PC-9 (cell line): ENCODE results near the gene ZNF428. TPM values are rescaled to one million over a fixed set of nuclear protein-coding genes. Genes with fewer than 3 reads are reported as not detected.

ENCODE experiments used
- BruUV-seq: library from RNA; stranded (reverse); fragments of 400-500 nt; replicated peaks from 2 replicates; lab custom pipeline; 2021; lab: Mats Ljungman, UMichigan
- CTCF ChIA-PET: fragments of 300-600 bp; sonication (Branson Sonifier 250); formaldehyde crosslinking; loops from one replicate; lab custom pipeline; 2022; ENCODE audit warnings: antibody characterized with exemption; lab: Charles Lee
- POLR2A ChIA-PET: fragments of 300-600 bp; sonication (Branson Sonifier 250); formaldehyde crosslinking; loops from one replicate; lab custom pipeline; 2022; ENCODE audit warnings: antibody characterized with exemption; ENCODE audit not compliant: unreplicated experiment; lab: Charles Lee
- DNase-seq, 2 experiments: peaks; one replicate each; pipeline versions ENCODE4 v3.0.0 to v3.0.0-alpha.2; 2015 to 2022; ENCODE audit warnings: mixed read lengths in 1 of 2
- H2AFZ ChIP-seq: fragments of 200-600 bp; sonication (generic); 2 replicates; pipeline ENCODE4 v1.8.1; 2017; ENCODE audit warnings: antibody characterized with exemption
- H3F3A ChIP-seq: fragments of 200-600 bp; sonication (generic); 2 replicates; pipeline ENCODE4 v1.8.1; 2017; ENCODE audit warnings: antibody characterized with exemption, mild to moderate bottlenecking, low read depth; ENCODE audit not compliant: insufficient read depth
- H3K27ac ChIP-seq: fragments of 200-600 bp; sonication (generic); 2 replicates; pipeline ENCODE4 v1.6.1; 2016; ENCODE audit warnings: mixed run types
- H3K27me3 ChIP-seq: fragments of 200-600 bp; sonication (generic); 2 replicates; pipeline ENCODE4 v1.6.1; 2016; ENCODE audit warnings: low read depth, mixed run types; ENCODE audit not compliant: insufficient read depth
- H3K36me3 ChIP-seq: fragments of 200-600 bp; sonication (generic); 2 replicates; pipeline ENCODE4 v1.6.1; 2016; ENCODE audit warnings: low read depth, mixed run types
- H3K4me1 ChIP-seq: fragments of 200-600 bp; sonication (generic); replicated peaks from 2 replicates; pipeline ENCODE4 v1.6.1; 2016; ENCODE audit warnings: mixed run types; ENCODE audit not compliant: insufficient read depth
- H3K4me2 ChIP-seq: fragments of 200-600 bp; sonication (generic); 2 replicates; pipeline ENCODE4 v1.6.1; 2017; ENCODE audit warnings: mixed run types
- H3K4me3 ChIP-seq: fragments of 200-600 bp; sonication (generic); 2 replicates; pipeline ENCODE4 v1.6.1; 2016; ENCODE audit warnings: mixed run types
- H3K79me2 ChIP-seq: fragments of 200-600 bp; sonication (generic); 2 replicates; pipeline ENCODE4 v1.6.1; 2017; ENCODE audit warnings: low read depth, mixed run types
- H3K9me2 ChIP-seq: fragments of 200-600 bp; sonication (generic); 2 replicates; pipeline ENCODE4 v1.8.1; 2017; ENCODE audit warnings: mild to moderate bottlenecking; ENCODE audit not compliant: insufficient read depth
- H3K9me3 ChIP-seq: fragments of 200-600 bp; sonication (generic); 2 replicates; pipeline ENCODE4 v1.8.1; 2016; ENCODE audit warnings: low read depth; ENCODE audit not compliant: insufficient read depth
- H4K20me1 ChIP-seq: fragments of 200-600 bp; sonication (generic); 2 replicates; pipeline ENCODE4 v1.8.1; 2017; ENCODE audit not compliant: insufficient read depth
- CTCF ChIP-seq: fragments of 200-600 bp; sonication (generic); conservative IDR thresholded peaks from 2 replicates; pipeline ENCODE4 v1.6.1; 2017; ENCODE audit warnings: mixed run types, antibody characterized with exemption, mild to moderate bottlenecking, moderate library complexity
- EZH2 ChIP-seq: fragments of 200-600 bp; sonication (generic); IDR thresholded peaks from 2 replicates; pipeline ENCODE4 v1.8.0; 2017; ENCODE audit warnings: antibody characterized with exemption, low read depth
- intact Hi-C: fragments of 100-400 bp; cut with micrococcal nuclease; formaldehyde crosslinking; loops from one replicate; pipeline ENCODE4 v1.10.0; 2022; ENCODE audit not compliant: unreplicated experiment
- total RNA-seq: library from RNA; stranded (reverse); gene quantifications from 2 replicates; pipeline ENCODE4 v1.2.3, GENCODE V29; 2021

ZNF428 gene
- total RNA-seq, 1 experiment from 2014 or later = 46.6 TPM

DNA sequence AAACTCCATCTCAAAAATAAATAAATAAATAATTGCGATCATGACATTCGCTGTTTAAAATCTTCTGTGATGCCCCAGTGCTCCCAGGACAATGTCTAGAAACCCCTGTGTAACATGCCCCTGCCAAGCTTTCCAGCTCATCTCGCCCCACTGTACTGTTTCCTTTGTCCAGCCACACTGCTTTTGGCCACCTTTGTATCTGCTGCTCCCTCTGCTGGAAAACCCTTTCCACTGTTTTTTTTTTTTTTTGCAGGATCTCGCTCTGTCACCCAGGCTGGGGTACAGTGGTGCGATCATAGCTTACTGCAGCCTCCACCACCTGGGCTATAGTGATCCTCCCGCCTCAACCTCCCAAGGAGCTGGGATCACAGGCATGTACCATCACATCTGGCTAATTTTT, 43.1 kb upstream of the ZNF428 start:
- ChIA-PET POLR2A (interaction anchor here (0.6 kb wide), 1 partner anchor 158 kb away, joined by 3 read pairs; the partner anchor contains the start of gene PHLDB3), CTCF (interaction anchor here (0.5 to 1.0 kb wide), 7 partner anchors 56 to 116 kb away, joined by 3 to 8 read pairs (median 5); no protein-coding TSS in a partner anchor)
- H3K4me2 ChIP-seq = no peak overlapping the region
- peaks cover 44% of the 10 kb centered on the region for H3K36me3 ChIP-seq
- H2AFZ ChIP-seq = no peak overlapping the region
- peaks cover 2% of the 10 kb centered on the region; the same call in 1 of the 2 replicates for H3F3A ChIP-seq
- no peaks in the 10 kb centered on the region for H3K9me2 ChIP-seq
- peaks cover 12% of the 10 kb centered on the region for H3K79me2 ChIP-seq
- intact Hi-C loops = no loop called here
- TF ChIP-seq CTCF (peak; percentile 45; the same call in 1 of the 2 replicates), EZH2 (no peak)
- H3K4me3 ChIP-seq = no peak overlapping the region
- H3K4me1 ChIP-seq = peaks cover under 1% of the 10 kb centered on the region; the same call in 1 of the 2 replicates
- no peak for DNase-seq
- H3K27me3 ChIP-seq = no peaks in the 10 kb centered on the region
- H3K27ac ChIP-seq = no peak overlapping the region
- H4K20me1 ChIP-seq = peaks cover 19% of the 10 kb centered on the region
- no TSS peak for BruUV-seq
- no peaks in the 10 kb centered on the region for H3K9me3 ChIP-seq

DNA sequence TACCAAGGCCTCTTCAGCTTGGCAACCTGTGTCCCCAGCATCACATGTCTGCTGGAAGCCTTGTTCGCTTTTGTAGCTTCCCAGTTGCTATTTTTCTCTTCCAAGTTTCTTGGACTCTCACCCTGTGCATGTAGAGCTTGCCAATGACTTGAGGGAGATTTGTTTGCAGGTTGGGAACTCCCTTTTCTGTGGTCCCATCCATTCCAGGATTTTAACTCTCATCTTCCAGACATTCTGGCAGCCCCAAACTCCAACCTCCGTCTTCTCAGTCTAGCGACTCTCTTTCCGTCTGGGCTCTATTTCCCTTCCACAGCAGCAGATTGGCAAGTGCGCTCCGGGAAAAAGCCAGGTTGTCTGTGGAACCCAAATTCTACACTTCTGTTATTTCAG, 41.5 kb upstream of the ZNF428 start:
- Histone ChIP-seq H3K36me3 (peaks cover 38% of the 10 kb centered on the region), H3K79me2 (peaks cover 6% of the 10 kb centered on the region), H3K4me2 (no peak overlapping the region), H2AFZ (no peak overlapping the region), H3K9me3 (no peaks in the 10 kb centered on the region), H4K20me1 (peaks cover 11% of the 10 kb centered on the region), H3K27me3 (no peaks in the 10 kb centered on the region), H3K9me2 (no peaks in the 10 kb centered on the region), H3F3A (peaks cover 13% of the 10 kb centered on the region; the same call in 1 of the 2 replicates), H3K4me1 (no peaks in the 10 kb centered on the region), H3K4me3 (no peak overlapping the region), H3K27ac (no peak overlapping the region)
- no TSS peak for BruUV-seq
- no peak for DNase-seq
- ChIA-PET CTCF (no interaction called here), POLR2A (interaction anchor here (0.7 kb wide), 1 partner anchor 136 kb away, joined by 4 read pairs; no protein-coding TSS in a partner anchor)
- intact Hi-C loops = no loop called here
- TF ChIP-seq CTCF (no peak), EZH2 (no peak)

GRCh38 chr19:43660301-43660970, 41.0 kb upstream of the ZNF428 start:
- peaks cover 11% of the 10 kb centered on the region for H4K20me1 ChIP-seq
- H2AFZ ChIP-seq = no peak overlapping the region
- H3K27ac ChIP-seq = no peak overlapping the region
- no peak overlapping the region for H3K4me3 ChIP-seq
- peaks cover 42% of the 10 kb centered on the region for H3K36me3 ChIP-seq
- intact Hi-C loops = no loop called here
- H3K79me2 ChIP-seq = peaks cover 6% of the 10 kb centered on the region
- DNase-seq = no peak
- H3K4me2 ChIP-seq = no peak overlapping the region
- H3K9me2 ChIP-seq = no peaks in the 10 kb centered on the region
- peaks cover 18% of the 10 kb centered on the region; the same call in 1 of the 2 replicates for H3F3A ChIP-seq
- BruUV-seq = no TSS peak
- POLR2A ChIA-PET = interaction anchor here (0.7 kb wide), 1 partner anchor 135 kb away, joined by 4 read pairs; no protein-coding TSS in a partner anchor
- H3K9me3 ChIP-seq = no peaks in the 10 kb centered on the region
- H3K4me1 ChIP-seq = no peaks in the 10 kb centered on the region
- CTCF ChIA-PET = no interaction called here
- H3K27me3 ChIP-seq = no peaks in the 10 kb centered on the region
- no peak for TF ChIP-seq EZH2
- no peak for TF ChIP-seq CTCF
